ENCODE data around the gene BRINP2.

The BRINP2 gene

GRCh38 chr1:177138347-177138746 lies 32.4 kb upstream of the BRINP2 start:
- no peaks in the 10 kb centered on the region for H3K4me1 ChIP-seq (ENCODE audit: control insufficient read depth, insufficient read depth, low read length)
- H3K36me3 ChIP-seq (ENCODE audit: control insufficient read depth, insufficient read depth, low read length) = no peaks in the 10 kb centered on the region
- H3K9ac ChIP-seq (ENCODE audit: low read length) = no peak overlapping the region
- no peak overlapping the region for H3K27ac ChIP-seq (ENCODE audit: low read depth, low read length)
- no peak overlapping the region for H3K4me3 ChIP-seq (ENCODE audit: low read length)
- no peaks in the 10 kb centered on the region for H3K27me3 ChIP-seq (ENCODE audit: control insufficient read depth, insufficient read depth, low read length)

DNA sequence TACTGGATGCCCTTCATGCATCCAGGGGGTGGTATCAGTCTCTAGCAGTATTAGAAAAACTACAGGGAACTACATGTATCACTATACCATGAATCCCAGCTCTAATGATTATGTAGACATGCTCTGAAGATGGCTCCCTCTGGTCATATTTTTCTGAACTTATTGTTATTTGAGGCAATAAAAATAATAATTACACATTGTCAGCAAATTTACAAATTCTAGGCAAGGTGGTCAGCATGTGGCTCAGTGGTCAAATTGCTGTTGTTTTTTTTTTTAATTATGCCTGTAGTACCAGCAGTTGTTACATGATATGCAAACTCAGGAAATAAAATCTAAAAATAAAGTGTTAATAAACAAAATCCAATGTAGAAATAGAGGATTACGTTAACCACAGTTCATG lies 28.7 kb upstream of the BRINP2 start:
- Histone ChIP-seq H3K4me3 (ENCODE audit: low read length) (no peak overlapping the region), H3K36me3 (ENCODE audit: control insufficient read depth, insufficient read depth, low read length) (no peaks in the 10 kb centered on the region), H3K9ac (ENCODE audit: low read length) (no peak overlapping the region), H3K27ac (ENCODE audit: low read depth, low read length) (no peak overlapping the region), H3K27me3 (ENCODE audit: control insufficient read depth, insufficient read depth, low read length) (no peaks in the 10 kb centered on the region), H3K4me1 (ENCODE audit: control insufficient read depth, insufficient read depth, low read length) (no peaks in the 10 kb centered on the region)

DNA sequence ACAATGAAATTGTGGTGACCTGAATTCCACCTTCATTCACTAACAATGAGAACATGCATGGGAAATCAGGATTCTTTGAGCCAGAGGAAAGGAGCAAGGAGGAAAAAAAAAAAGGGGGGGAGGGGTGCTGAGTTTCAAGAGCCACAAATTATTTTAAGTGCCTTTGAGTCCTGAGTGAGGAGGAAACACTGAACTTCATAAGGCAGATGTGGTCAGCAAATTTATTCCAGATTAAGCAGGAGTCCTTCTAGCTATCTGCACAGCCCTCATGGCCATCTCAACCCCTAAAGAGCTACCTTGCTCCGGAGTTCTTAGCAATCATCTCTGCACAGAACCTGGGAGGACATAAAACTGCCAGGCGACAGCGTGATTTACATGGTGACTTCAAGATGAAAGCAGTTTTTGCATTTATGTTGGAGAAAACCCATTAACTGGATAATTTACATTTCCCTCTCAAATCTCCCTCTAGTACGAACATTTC lies 27.9 kb upstream of the BRINP2 start:
- H3K4me1 ChIP-seq (ENCODE audit: control insufficient read depth, insufficient read depth, low read length) = no peaks in the 10 kb centered on the region
- no peak overlapping the region for H3K27ac ChIP-seq (ENCODE audit: low read depth, low read length)
- H3K27me3 ChIP-seq (ENCODE audit: control insufficient read depth, insufficient read depth, low read length) = no peaks in the 10 kb centered on the region
- H3K36me3 ChIP-seq (ENCODE audit: control insufficient read depth, insufficient read depth, low read length) = no peaks in the 10 kb centered on the region
- H3K9ac ChIP-seq (ENCODE audit: low read length) = no peak overlapping the region
- H3K4me3 ChIP-seq (ENCODE audit: low read length) = no peak overlapping the region

GRCh38 chr1:177145106-177146070 lies 25.4 kb upstream of the BRINP2 start:
- Histone ChIP-seq H3K4me1 (ENCODE audit: control insufficient read depth, insufficient read depth, low read length) (no peaks in the 10 kb centered on the region), H3K9ac (ENCODE audit: low read length) (no peak overlapping the region), H3K4me3 (ENCODE audit: low read length) (no peak overlapping the region), H3K36me3 (ENCODE audit: control insufficient read depth, insufficient read depth, low read length) (no peaks in the 10 kb centered on the region), H3K27ac (ENCODE audit: low read depth, low read length) (no peak overlapping the region), H3K27me3 (ENCODE audit: control insufficient read depth, insufficient read depth, low read length) (no peaks in the 10 kb centered on the region)

DNA sequence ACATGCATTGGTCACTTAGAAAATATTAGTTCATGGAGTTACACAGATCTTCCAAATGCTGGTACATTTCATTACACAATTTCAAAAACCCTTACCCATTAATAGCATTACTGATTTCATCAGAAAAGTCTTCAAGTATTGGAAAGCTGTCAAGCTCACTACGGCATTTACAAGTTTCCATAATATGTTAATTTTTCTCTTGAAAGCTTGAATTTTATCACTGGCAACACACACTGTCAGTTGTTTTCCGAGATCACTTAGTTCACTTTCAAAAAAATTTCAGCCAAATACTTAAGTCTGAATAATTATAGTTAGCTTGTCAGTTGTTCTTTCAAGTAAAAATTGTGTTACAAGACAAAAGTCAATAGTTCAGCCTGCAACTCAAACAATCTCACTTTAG lies 24.3 kb upstream of the BRINP2 start:
- Histone ChIP-seq H3K36me3 (ENCODE audit: control insufficient read depth, insufficient read depth, low read length) (no peaks in the 10 kb centered on the region), H3K9ac (ENCODE audit: low read length) (no peak overlapping the region), H3K27ac (ENCODE audit: low read depth, low read length) (no peak overlapping the region), H3K27me3 (ENCODE audit: control insufficient read depth, insufficient read depth, low read length) (no peaks in the 10 kb centered on the region), H3K4me3 (ENCODE audit: low read length) (no peak overlapping the region), H3K4me1 (ENCODE audit: control insufficient read depth, insufficient read depth, low read length) (no peaks in the 10 kb centered on the region)

DNA sequence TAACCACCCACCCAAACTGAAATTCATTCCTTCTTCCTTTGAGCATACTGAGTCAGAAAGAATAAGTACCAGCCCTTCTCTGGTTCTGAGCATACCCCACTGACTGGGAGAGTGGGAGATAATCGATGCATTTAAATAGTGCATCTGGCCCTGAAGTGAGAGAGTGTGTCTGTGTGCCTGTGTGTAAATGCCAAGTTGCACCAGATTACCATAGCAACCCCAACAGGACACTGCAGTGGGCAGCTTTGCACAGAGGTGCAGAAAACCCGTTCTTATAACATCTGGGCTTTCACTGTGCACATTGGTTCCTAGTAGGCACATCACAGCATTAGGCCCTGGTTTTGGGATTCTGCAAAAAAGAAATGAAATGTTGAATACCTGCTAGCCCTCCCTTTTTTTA lies 8.5 kb upstream of the BRINP2 start:
- peaks cover 4% of the 10 kb centered on the region for H3K27me3 ChIP-seq (ENCODE audit: control insufficient read depth, insufficient read depth, low read length)
- no peak overlapping the region for H3K4me3 ChIP-seq (ENCODE audit: low read length)
- H3K9ac ChIP-seq (ENCODE audit: low read length) = no peak overlapping the region
- H3K4me1 ChIP-seq (ENCODE audit: control insufficient read depth, insufficient read depth, low read length) = no peaks in the 10 kb centered on the region
- no peaks in the 10 kb centered on the region for H3K36me3 ChIP-seq (ENCODE audit: control insufficient read depth, insufficient read depth, low read length)
- H3K27ac ChIP-seq (ENCODE audit: low read depth, low read length) = no peak overlapping the region

DNA sequence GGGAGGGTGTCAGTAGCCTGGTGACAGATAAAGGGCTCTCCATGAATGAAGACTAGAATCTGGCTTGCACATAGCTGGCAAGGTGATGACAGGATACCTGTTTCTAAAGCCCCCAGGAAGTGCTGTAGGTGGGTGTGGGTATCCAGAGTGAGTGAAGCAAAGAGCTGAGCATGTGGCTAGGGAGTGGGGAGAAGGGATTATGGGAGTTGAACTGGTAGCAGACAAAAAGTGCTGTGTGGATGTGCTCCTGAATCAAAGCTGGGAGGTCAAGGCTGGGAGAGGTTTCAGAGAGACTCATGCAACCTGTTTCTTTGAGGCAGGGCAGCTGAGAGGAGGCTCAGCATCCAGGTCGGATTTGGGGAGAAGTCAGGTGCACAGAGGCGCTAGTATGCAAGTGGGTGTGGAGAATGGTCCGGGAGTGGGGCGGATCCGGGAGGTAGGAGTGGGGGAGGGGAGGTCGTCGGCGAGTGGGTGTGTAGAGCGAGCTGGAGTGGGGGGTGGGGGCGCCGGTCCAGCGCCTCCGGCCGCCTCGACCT lies 6.8 kb upstream of the BRINP2 start:
- Histone ChIP-seq H3K4me3 (ENCODE audit: low read length) (peak overlapping the region; percentile 7), H3K27ac (ENCODE audit: low read depth, low read length) (no peak overlapping the region), H3K27me3 (ENCODE audit: control insufficient read depth, insufficient read depth, low read length) (peaks cover 4% of the 10 kb centered on the region), H3K9ac (ENCODE audit: low read length) (no peak overlapping the region), H3K36me3 (ENCODE audit: control insufficient read depth, insufficient read depth, low read length) (no peaks in the 10 kb centered on the region), H3K4me1 (ENCODE audit: control insufficient read depth, insufficient read depth, low read length) (no peaks in the 10 kb centered on the region)

GRCh38 chr1:177164380-177165068 lies 6.2 kb upstream of the BRINP2 start, which contains the start of gene ASTN1:
Gene ASTN1, minus strand, starts transcription at chr1:177164712. Its CDS starts 36 bp downstream, at chr1:177164676.
- no peaks in the 10 kb centered on the region for H3K4me1 ChIP-seq (ENCODE audit: control insufficient read depth, insufficient read depth, low read length)
- no peaks in the 10 kb centered on the region for H3K36me3 ChIP-seq (ENCODE audit: control insufficient read depth, insufficient read depth, low read length)
- H3K4me3 ChIP-seq (ENCODE audit: low read length) = peak within 1 kb of the TSS; percentile 7
- H3K27me3 ChIP-seq (ENCODE audit: control insufficient read depth, insufficient read depth, low read length) = peaks cover 4% of the 10 kb centered on the region
- H3K27ac ChIP-seq (ENCODE audit: low read depth, low read length) = no peak within 1 kb of the TSS
- no peak within 1 kb of the TSS for H3K9ac ChIP-seq (ENCODE audit: low read length)

GRCh38 chr1:177165069-177165439 lies 5.7 kb upstream of the BRINP2 start:
- peaks cover 4% of the 10 kb centered on the region for H3K27me3 ChIP-seq (ENCODE audit: control insufficient read depth, insufficient read depth, low read length)
- H3K4me1 ChIP-seq (ENCODE audit: control insufficient read depth, insufficient read depth, low read length) = no peaks in the 10 kb centered on the region
- H3K36me3 ChIP-seq (ENCODE audit: control insufficient read depth, insufficient read depth, low read length) = no peaks in the 10 kb centered on the region
- H3K4me3 ChIP-seq (ENCODE audit: low read length) = no peak overlapping the region
- H3K27ac ChIP-seq (ENCODE audit: low read depth, low read length) = no peak overlapping the region
- no peak overlapping the region for H3K9ac ChIP-seq (ENCODE audit: low read length)

DNA sequence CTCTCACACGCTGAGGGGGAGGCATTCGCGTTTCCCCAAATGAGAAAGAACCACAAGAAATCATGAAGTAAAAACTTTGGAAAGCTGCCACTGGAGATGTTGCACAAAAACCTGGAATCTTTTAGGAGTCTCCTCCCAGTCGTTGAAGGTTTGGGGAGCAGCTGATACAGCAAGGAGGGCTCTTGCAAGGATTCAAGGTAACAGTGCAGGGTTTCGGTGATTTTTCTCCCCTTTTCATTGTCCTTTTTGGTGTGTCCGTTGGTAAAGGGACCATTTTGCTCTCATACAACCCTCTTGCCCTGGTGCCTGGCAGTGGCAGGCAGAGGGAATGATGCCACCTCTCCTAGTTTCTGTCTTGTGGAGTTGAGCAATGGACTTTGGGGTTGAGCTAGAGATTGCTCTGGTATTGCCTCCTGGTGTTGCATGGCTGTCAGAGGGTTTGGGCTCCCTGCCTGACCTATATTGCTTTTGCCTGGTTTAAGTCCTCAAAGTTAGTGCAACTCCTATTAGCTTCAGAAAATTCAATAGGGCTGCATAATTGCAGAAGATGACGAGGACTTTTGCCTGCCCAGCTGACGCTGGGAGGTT lies 872 bp downstream of the BRINP2 start:
- no peak overlapping the region for H3K9ac ChIP-seq (ENCODE audit: low read length)
- H3K4me1 ChIP-seq (ENCODE audit: control insufficient read depth, insufficient read depth, low read length) = no peaks in the 10 kb centered on the region
- peaks cover 10% of the 10 kb centered on the region for H3K27me3 ChIP-seq (ENCODE audit: control insufficient read depth, insufficient read depth, low read length)
- H3K27ac ChIP-seq (ENCODE audit: low read depth, low read length) = no peak overlapping the region
- no peaks in the 10 kb centered on the region for H3K36me3 ChIP-seq (ENCODE audit: control insufficient read depth, insufficient read depth, low read length)
- H3K4me3 ChIP-seq (ENCODE audit: low read length) = no peak overlapping the region

DNA sequence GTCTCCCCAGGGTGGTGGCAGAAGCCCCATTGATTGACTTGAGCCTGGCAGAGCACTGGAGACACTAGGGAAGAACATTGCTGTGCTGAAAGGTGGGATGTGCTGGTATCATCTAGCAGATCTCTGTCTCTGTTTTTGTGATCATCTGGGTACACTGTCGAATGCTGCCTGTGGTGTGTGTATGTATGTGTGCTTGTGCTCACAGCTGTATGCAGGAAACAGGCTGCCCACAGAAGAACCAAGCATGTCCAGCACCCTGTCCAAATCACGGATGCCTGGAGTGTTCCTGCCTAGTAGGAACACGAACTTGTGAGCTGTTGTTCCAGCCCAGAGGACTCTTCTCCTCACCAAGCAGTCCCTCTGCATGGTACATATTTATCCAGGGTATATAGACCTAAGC lies 1.5 kb downstream of the BRINP2 start:
- peaks cover 10% of the 10 kb centered on the region for H3K27me3 ChIP-seq (ENCODE audit: control insufficient read depth, insufficient read depth, low read length)
- H3K9ac ChIP-seq (ENCODE audit: low read length) = no peak overlapping the region

DNA sequence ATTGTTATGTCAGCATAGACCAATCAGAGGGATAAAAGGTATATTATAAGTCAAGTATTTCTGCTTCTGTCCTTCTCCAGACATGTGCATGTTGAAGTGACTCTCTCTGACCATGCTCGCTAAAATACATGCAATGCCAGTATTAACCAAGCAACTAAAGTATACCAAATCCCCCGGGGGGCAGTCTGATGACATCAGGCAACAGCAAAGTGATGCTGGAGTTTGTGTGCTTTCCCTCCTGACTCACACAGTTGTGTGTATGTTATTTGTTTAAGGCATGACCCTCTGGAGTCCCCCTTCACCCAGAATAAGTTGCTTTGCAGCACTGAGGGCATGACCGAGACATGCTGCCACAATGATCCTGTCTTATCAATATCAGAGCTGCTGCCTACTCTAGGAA lies 2.1 kb downstream of the BRINP2 start:
- Histone ChIP-seq H3K27me3 (ENCODE audit: control insufficient read depth, insufficient read depth, low read length) (peaks cover 10% of the 10 kb centered on the region), H3K27ac (ENCODE audit: low read depth, low read length) (no peak overlapping the region), H3K36me3 (ENCODE audit: control insufficient read depth, insufficient read depth, low read length) (no peaks in the 10 kb centered on the region), H3K9ac (ENCODE audit: low read length) (no peak overlapping the region), H3K4me3 (ENCODE audit: low read length) (no peak overlapping the region), H3K4me1 (ENCODE audit: control insufficient read depth, insufficient read depth, low read length) (no peaks in the 10 kb centered on the region)

More for the DNA sequence above, 1.5 kb downstream of the BRINP2 start:
- Histone ChIP-seq H3K36me3 (ENCODE audit: control insufficient read depth, insufficient read depth, low read length) (no peaks in the 10 kb centered on the region), H3K4me1 (ENCODE audit: control insufficient read depth, insufficient read depth, low read length) (no peaks in the 10 kb centered on the region), H3K4me3 (ENCODE audit: low read length) (no peak overlapping the region), H3K27ac (ENCODE audit: low read depth, low read length) (no peak overlapping the region)

All from rectal smooth muscle tissue (tissue), 1 donor.